ENCODE measurements around the gene HUS1. TPM values are rescaled to one million over a fixed set of nuclear protein-coding genes. Genes with fewer than 3 reads are reported as not detected.

The HUS1 gene
- total RNA-seq, 5 donors from 2014 or later (not counting 1 experiment from before 2014, with no cell fraction given) = 56.9 to 71.0 (median 59.4) TPM

GRCh38 chr7:47936323-47936722 is 43.1 kb downstream of the HUS1 start:
- CTCF ChIA-PET = no interaction called here
- ATAC-seq (replicated peaks in 1 of 4) (no peak), DNase-seq (no peak)
- Histone ChIP-seq H3K4me3 (ENCODE audit: control insufficient read depth in 1 of 2, extremely low read depth in 1 of 2, low read length in 1 of 2) (no peak overlapping the region), H3K27me3 (replicated peaks in 1 of 2; ENCODE audit: control insufficient read depth in 2 of 2, extremely low read depth in 1 of 2, insufficient read depth in 2 of 2, low read length in 1 of 2) (no peaks in the 10 kb centered on the region), H3K36me3 (ENCODE audit: control insufficient read depth in 2 of 2, extremely low read depth in 1 of 2, insufficient read depth in 1 of 2, low read length in 1 of 2) (no peaks in the 10 kb centered on the region), H3K9me3 (no peaks in the 10 kb centered on the region), H3K27ac (ENCODE audit: low read length) (no peak overlapping the region), H3K4me1 (ENCODE audit: control insufficient read depth in 1 of 2, extremely low read depth in 1 of 2, insufficient read depth in 2 of 2, low read length in 2 of 2) (no peaks in the 10 kb centered on the region)
- no peaks in the 10 kb centered on the region for H3K9me3 Mint-ChIP-seq
- H3K4me3 Mint-ChIP-seq = no peak overlapping the region
- no peaks in the 10 kb centered on the region for H3K27me3 Mint-ChIP-seq
- peaks cover 0 to 4% (median 0%) of the 10 kb centered on the region in 3 donors for H3K4me1 Mint-ChIP-seq
- peaks cover 3% of the 10 kb centered on the region for H3K36me3 Mint-ChIP-seq
- POLR2A ChIA-PET = no interaction called here
- WGBS (ENCODE audit: insufficient coverage) = 100% methylated on average over 2 of the region's 4 CpGs
- H3K27ac Mint-ChIP-seq = no peak overlapping the region

GRCh38 chr7:47935336-47935735 is 44.1 kb downstream of the HUS1 start:
- no peaks in the 10 kb centered on the region for H3K27me3 ChIP-seq (replicated peaks in 1 of 2; ENCODE audit: control insufficient read depth in 2 of 2, extremely low read depth in 1 of 2, insufficient read depth in 2 of 2, low read length in 1 of 2)
- POLR2A ChIA-PET = no interaction called here
- DNase-seq (no peak), ATAC-seq (replicated peaks in 1 of 4) (no peak)
- 99% methylated on average over 9 of the region's 10 CpGs for WGBS (ENCODE audit: insufficient coverage)
- Mint-ChIP-seq H3K27me3 (no peaks in the 10 kb centered on the region), H3K4me3 (no peak overlapping the region), H3K9me3 (no peaks in the 10 kb centered on the region), H3K27ac (no peak overlapping the region), H3K36me3 (peaks cover 3% of the 10 kb centered on the region), H3K4me1 (peaks cover 0 to 4% (median 0%) of the 10 kb centered on the region in 3 donors)
- H3K4me1 ChIP-seq (ENCODE audit: control insufficient read depth in 1 of 2, extremely low read depth in 1 of 2, insufficient read depth in 2 of 2, low read length in 2 of 2) = no peaks in the 10 kb centered on the region
- H3K27ac ChIP-seq (ENCODE audit: low read length) = no peak overlapping the region
- CTCF ChIA-PET = no interaction called here
- no peak overlapping the region for H3K4me3 ChIP-seq (ENCODE audit: control insufficient read depth in 1 of 2, extremely low read depth in 1 of 2, low read length in 1 of 2)
- no peaks in the 10 kb centered on the region for H3K9me3 ChIP-seq
- no peaks in the 10 kb centered on the region for H3K36me3 ChIP-seq (ENCODE audit: control insufficient read depth in 2 of 2, extremely low read depth in 1 of 2, insufficient read depth in 1 of 2, low read length in 1 of 2)

GRCh38 chr7:47934831-47935230 is 44.6 kb downstream of the HUS1 start:
- no peak overlapping the region for H3K4me3 ChIP-seq (ENCODE audit: control insufficient read depth in 1 of 2, extremely low read depth in 1 of 2, low read length in 1 of 2)
- H3K27ac ChIP-seq (ENCODE audit: low read length) = no peak overlapping the region
- ChIA-PET CTCF (no interaction called here), POLR2A (no interaction called here)
- DNase-seq = no peak
- no peak overlapping the region for H3K27ac Mint-ChIP-seq
- H3K9me3 ChIP-seq = no peaks in the 10 kb centered on the region
- no peaks in the 10 kb centered on the region for H3K27me3 ChIP-seq (replicated peaks in 1 of 2; ENCODE audit: control insufficient read depth in 2 of 2, extremely low read depth in 1 of 2, insufficient read depth in 2 of 2, low read length in 1 of 2)
- H3K4me1 Mint-ChIP-seq = peaks cover 0 to 4% (median 0%) of the 10 kb centered on the region in 3 donors
- 81% methylated on average over 4 of the region's 6 CpGs for WGBS (ENCODE audit: insufficient coverage)
- no peaks in the 10 kb centered on the region for H3K27me3 Mint-ChIP-seq
- no peaks in the 10 kb centered on the region for H3K4me1 ChIP-seq (ENCODE audit: control insufficient read depth in 1 of 2, extremely low read depth in 1 of 2, insufficient read depth in 2 of 2, low read length in 2 of 2)
- no peak overlapping the region for H3K4me3 Mint-ChIP-seq
- no peak for ATAC-seq (replicated peaks in 1 of 4)
- no peaks in the 10 kb centered on the region for H3K36me3 ChIP-seq (ENCODE audit: control insufficient read depth in 2 of 2, extremely low read depth in 1 of 2, insufficient read depth in 1 of 2, low read length in 1 of 2)
- no peaks in the 10 kb centered on the region for H3K9me3 Mint-ChIP-seq
- H3K36me3 Mint-ChIP-seq = peaks cover 3% of the 10 kb centered on the region

GRCh38 chr7:47933215-47933614 is 46.2 kb downstream of the HUS1 start:
- ChIA-PET POLR2A (no interaction called here), CTCF (interaction anchor here in 1 of 2 donors (0.9 kb wide), 1 partner anchor 11 kb away, joined by 3 read pairs; no protein-coding TSS in a partner anchor)
- H3K36me3 Mint-ChIP-seq = peaks cover 6% of the 10 kb centered on the region
- no peak overlapping the region for H3K4me3 ChIP-seq (ENCODE audit: control insufficient read depth in 1 of 2, extremely low read depth in 1 of 2, low read length in 1 of 2)
- no peaks in the 10 kb centered on the region for H3K9me3 ChIP-seq
- no peaks in the 10 kb centered on the region for H3K27me3 Mint-ChIP-seq
- H3K4me1 Mint-ChIP-seq = peaks cover 0 to 4% (median 0%) of the 10 kb centered on the region in 3 donors
- H3K27me3 ChIP-seq (replicated peaks in 1 of 2; ENCODE audit: control insufficient read depth in 2 of 2, extremely low read depth in 1 of 2, insufficient read depth in 2 of 2, low read length in 1 of 2) = no peaks in the 10 kb centered on the region
- H3K9me3 Mint-ChIP-seq = no peaks in the 10 kb centered on the region
- H3K4me3 Mint-ChIP-seq = no peak overlapping the region
- no peak for ATAC-seq (replicated peaks in 1 of 4)
- DNase-seq = no peak
- WGBS (ENCODE audit: insufficient coverage) = 79% methylated on average over 7 of the region's 8 CpGs
- H3K27ac ChIP-seq (ENCODE audit: low read length) = no peak overlapping the region
- no peaks in the 10 kb centered on the region for H3K36me3 ChIP-seq (ENCODE audit: control insufficient read depth in 2 of 2, extremely low read depth in 1 of 2, insufficient read depth in 1 of 2, low read length in 1 of 2)
- no peaks in the 10 kb centered on the region for H3K4me1 ChIP-seq (ENCODE audit: control insufficient read depth in 1 of 2, extremely low read depth in 1 of 2, insufficient read depth in 2 of 2, low read length in 2 of 2)
- H3K27ac Mint-ChIP-seq = no peak overlapping the region

GRCh38 chr7:47932466-47933037 is 46.9 kb downstream of the HUS1 start:
- CTCF ChIA-PET = no interaction called here
- ATAC-seq (replicated peaks in 1 of 4) = no peak
- Histone ChIP-seq H3K4me3 (ENCODE audit: control insufficient read depth in 1 of 2, extremely low read depth in 1 of 2, low read length in 1 of 2) (no peak overlapping the region), H3K4me1 (ENCODE audit: control insufficient read depth in 1 of 2, extremely low read depth in 1 of 2, insufficient read depth in 2 of 2, low read length in 2 of 2) (no peaks in the 10 kb centered on the region), H3K9me3 (no peaks in the 10 kb centered on the region), H3K27ac (ENCODE audit: low read length) (no peak overlapping the region), H3K36me3 (ENCODE audit: control insufficient read depth in 2 of 2, extremely low read depth in 1 of 2, insufficient read depth in 1 of 2, low read length in 1 of 2) (no peaks in the 10 kb centered on the region), H3K27me3 (replicated peaks in 1 of 2; ENCODE audit: control insufficient read depth in 2 of 2, extremely low read depth in 1 of 2, insufficient read depth in 2 of 2, low read length in 1 of 2) (no peaks in the 10 kb centered on the region)
- H3K36me3 Mint-ChIP-seq = peaks cover 6% of the 10 kb centered on the region
- POLR2A ChIA-PET = no interaction called here
- peaks cover 0 to 4% (median 0%) of the 10 kb centered on the region in 3 donors for H3K4me1 Mint-ChIP-seq
- H3K4me3 Mint-ChIP-seq = no peak overlapping the region
- WGBS (ENCODE audit: insufficient coverage) = 93% methylated on average over 8 of the region's 11 CpGs
- H3K9me3 Mint-ChIP-seq = no peaks in the 10 kb centered on the region
- no peak for DNase-seq
- H3K27ac Mint-ChIP-seq = no peak overlapping the region
- H3K27me3 Mint-ChIP-seq = no peaks in the 10 kb centered on the region

GRCh38 chr7:47932016-47932415 is 47.4 kb downstream of the HUS1 start:
- 67% methylated on average over 3 of the region's 6 CpGs for WGBS (ENCODE audit: insufficient coverage)

More at GRCh38 chr7:47932016-47932415, 47.4 kb downstream of the HUS1 start:
- Histone ChIP-seq H3K27me3 (replicated peaks in 1 of 2; ENCODE audit: control insufficient read depth in 2 of 2, extremely low read depth in 1 of 2, insufficient read depth in 2 of 2, low read length in 1 of 2) (no peaks in the 10 kb centered on the region), H3K36me3 (ENCODE audit: control insufficient read depth in 2 of 2, extremely low read depth in 1 of 2, insufficient read depth in 1 of 2, low read length in 1 of 2) (no peaks in the 10 kb centered on the region), H3K27ac (ENCODE audit: low read length) (no peak overlapping the region), H3K4me3 (ENCODE audit: control insufficient read depth in 1 of 2, extremely low read depth in 1 of 2, low read length in 1 of 2) (no peak overlapping the region), H3K4me1 (ENCODE audit: control insufficient read depth in 1 of 2, extremely low read depth in 1 of 2, insufficient read depth in 2 of 2, low read length in 2 of 2) (no peaks in the 10 kb centered on the region), H3K9me3 (no peaks in the 10 kb centered on the region)
- H3K27ac Mint-ChIP-seq = no peak overlapping the region
- no peak for ATAC-seq (replicated peaks in 1 of 4)
- POLR2A ChIA-PET = no interaction called here
- H3K9me3 Mint-ChIP-seq = no peaks in the 10 kb centered on the region
- no peak for DNase-seq
- H3K4me1 Mint-ChIP-seq = no peaks in the 10 kb centered on the region
- CTCF ChIA-PET = no interaction called here
- H3K4me3 Mint-ChIP-seq = no peak overlapping the region
- peaks cover 6% of the 10 kb centered on the region for H3K36me3 Mint-ChIP-seq
- no peaks in the 10 kb centered on the region for H3K27me3 Mint-ChIP-seq

All from T-cell (primary cell).